Measurements from ENCODE around the gene DCTN3. TPM values are rescaled to one million over a fixed set of nuclear protein-coding genes. Genes with fewer than 3 reads are reported as not detected.
A peak's percentile ranks its signal among the peaks of the same experiment; 100 is the strongest.

DCTN3 gene
- total and polyA plus RNA-seq, 2 donors (not counting 1 experiment from before 2014, with no cell fraction given): 106 to 157 TPM

- no peaks in the 10 kb centered on the region for H3K9me3 ChIP-seq (ENCODE audit: control insufficient read depth, insufficient read depth, low read depth, low read length)
- peaks cover 2% of the 10 kb centered on the region for H3K36me3 ChIP-seq (ENCODE audit: control insufficient read depth, insufficient read depth, low read length)
- H3K27me3 ChIP-seq (ENCODE audit: control insufficient read depth, insufficient read depth, low read length): peaks cover under 1% of the 10 kb centered on the region
- H3K9ac ChIP-seq (ENCODE audit: insufficient read depth, low read length): no peak overlapping the region
- no peak for TF ChIP-seq EZH2 (IDR thresholded peaks at IDR 0.05; ENCODE audit: low read length, missing control alignments)
- TF ChIP-seq CTCF (conservative IDR thresholded peaks at IDR 0.05 in 1 of 2, IDR thresholded peaks at IDR 0.05 in 1 of 2; ENCODE audit: low read depth in 1 of 2, low read length in 2 of 2): no peak
- no peaks in the 10 kb centered on the region for H4K20me1 ChIP-seq (ENCODE audit: control insufficient read depth, extremely low read depth, insufficient read depth, low read length)
- no peak overlapping the region for H3K27ac ChIP-seq (ENCODE audit: insufficient read depth, low read length)
- H3K79me2 ChIP-seq (ENCODE audit: control insufficient read depth, insufficient read depth, low read length): peaks cover 19% of the 10 kb centered on the region
- H3K4me3 ChIP-seq (replicated peaks in 1 of 4; ENCODE audit: control extremely low read depth in 1 of 4, insufficient read depth in 1 of 4, low read depth in 3 of 4, low read length in 4 of 4): no peak overlapping the region
- H3K4me2 ChIP-seq (ENCODE audit: extremely low read depth, insufficient read depth, low read length): peak overlapping the region; percentile 13
- no peak overlapping the region for H2AFZ ChIP-seq (ENCODE audit: low read length)
- peaks cover 13% of the 10 kb centered on the region for H3K4me1 ChIP-seq (ENCODE audit: control insufficient read depth, extremely low read depth, insufficient read depth, low read length)
- DNase-seq (ENCODE audit: low read depth in 2 of 2): no peak
Measured at GRCh38 chr9:34635556-34635955, 15.3 kb upstream of the DCTN3 start.

GRCh38 chr9:34634551-34635248, 14.4 kb upstream of the DCTN3 start:
- no peak overlapping the region for H3K4me3 ChIP-seq (replicated peaks in 1 of 4; ENCODE audit: control extremely low read depth in 1 of 4, insufficient read depth in 1 of 4, low read depth in 3 of 4, low read length in 4 of 4)
- DNase-seq (ENCODE audit: low read depth in 2 of 2): no peak
- TF ChIP-seq CTCF (conservative IDR thresholded peaks at IDR 0.05 in 1 of 2, IDR thresholded peaks at IDR 0.05 in 1 of 2; ENCODE audit: low read depth in 1 of 2, low read length in 2 of 2) (no peak), EZH2 (IDR thresholded peaks at IDR 0.05; ENCODE audit: low read length, missing control alignments) (no peak)
- peaks cover 2% of the 10 kb centered on the region for H3K36me3 ChIP-seq (ENCODE audit: control insufficient read depth, insufficient read depth, low read length)
- no peaks in the 10 kb centered on the region for H3K9me3 ChIP-seq (ENCODE audit: control insufficient read depth, insufficient read depth, low read depth, low read length)
- H3K27ac ChIP-seq (ENCODE audit: insufficient read depth, low read length): no peak overlapping the region
- peaks cover 13% of the 10 kb centered on the region for H3K4me1 ChIP-seq (ENCODE audit: control insufficient read depth, extremely low read depth, insufficient read depth, low read length)
- peaks cover 19% of the 10 kb centered on the region for H3K79me2 ChIP-seq (ENCODE audit: control insufficient read depth, insufficient read depth, low read length)
- H4K20me1 ChIP-seq (ENCODE audit: control insufficient read depth, extremely low read depth, insufficient read depth, low read length): no peaks in the 10 kb centered on the region
- no peak overlapping the region for H2AFZ ChIP-seq (ENCODE audit: low read length)
- H3K27me3 ChIP-seq (ENCODE audit: control insufficient read depth, insufficient read depth, low read length): peaks cover 4% of the 10 kb centered on the region
- no peak overlapping the region for H3K9ac ChIP-seq (ENCODE audit: insufficient read depth, low read length)
- no peak overlapping the region for H3K4me2 ChIP-seq (ENCODE audit: extremely low read depth, insufficient read depth, low read length)

GRCh38 chr9:34633851-34634550, 13.7 kb upstream of the DCTN3 start:
- peak; percentile 46 to 70 for DNase-seq (ENCODE audit: low read depth in 2 of 2)

More at GRCh38 chr9:34633851-34634550, 13.7 kb upstream of the DCTN3 start:
- Histone ChIP-seq H3K27me3 (ENCODE audit: control insufficient read depth, insufficient read depth, low read length) (peaks cover 10% of the 10 kb centered on the region), H3K4me1 (ENCODE audit: control insufficient read depth, extremely low read depth, insufficient read depth, low read length) (peaks cover 13% of the 10 kb centered on the region), H4K20me1 (ENCODE audit: control insufficient read depth, extremely low read depth, insufficient read depth, low read length) (no peaks in the 10 kb centered on the region), H3K9ac (ENCODE audit: insufficient read depth, low read length) (no peak overlapping the region), H3K9me3 (ENCODE audit: control insufficient read depth, insufficient read depth, low read depth, low read length) (no peaks in the 10 kb centered on the region), H3K79me2 (ENCODE audit: control insufficient read depth, insufficient read depth, low read length) (peaks cover 19% of the 10 kb centered on the region), H2AFZ (ENCODE audit: low read length) (no peak overlapping the region), H3K4me2 (ENCODE audit: extremely low read depth, insufficient read depth, low read length) (no peak overlapping the region), H3K36me3 (ENCODE audit: control insufficient read depth, insufficient read depth, low read length) (peaks cover 2% of the 10 kb centered on the region), H3K4me3 (replicated peaks in 1 of 4; ENCODE audit: control extremely low read depth in 1 of 4, insufficient read depth in 1 of 4, low read depth in 3 of 4, low read length in 4 of 4) (no peak overlapping the region), H3K27ac (ENCODE audit: insufficient read depth, low read length) (no peak overlapping the region)
- no peak for TF ChIP-seq EZH2 (IDR thresholded peaks at IDR 0.05; ENCODE audit: low read length, missing control alignments)
- peak; percentile 81 to 89 for TF ChIP-seq CTCF (conservative IDR thresholded peaks at IDR 0.05 in 1 of 2, IDR thresholded peaks at IDR 0.05 in 1 of 2; ENCODE audit: low read depth in 1 of 2, low read length in 2 of 2)

Measured in fibroblast of lung (primary cell).